ENCODE results near the gene IFT80.

DNA sequence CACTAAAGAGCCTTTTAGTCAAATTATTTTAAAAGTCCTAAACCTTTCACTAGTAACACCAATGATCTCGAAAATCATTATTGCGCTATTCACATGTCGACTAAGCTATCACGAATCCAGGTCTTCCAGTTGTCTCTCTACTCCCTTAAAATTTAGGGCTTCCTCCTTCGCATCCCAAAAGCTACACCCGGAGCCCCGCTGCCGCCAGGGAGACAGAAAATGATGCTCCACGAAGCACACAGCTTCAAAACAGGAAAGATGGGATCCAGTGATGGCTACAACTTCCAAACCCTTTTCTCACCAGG lies 253 bp downstream of the IFT80 start:
- TF ChIP-seq CTCF (IDR thresholded peaks at IDR 0.05) (no peak), EP300 (IDR thresholded peaks at IDR 0.05) (no peak)
